ENCODE data around the gene PLCXD1.

PLCXD1 gene

DNA sequence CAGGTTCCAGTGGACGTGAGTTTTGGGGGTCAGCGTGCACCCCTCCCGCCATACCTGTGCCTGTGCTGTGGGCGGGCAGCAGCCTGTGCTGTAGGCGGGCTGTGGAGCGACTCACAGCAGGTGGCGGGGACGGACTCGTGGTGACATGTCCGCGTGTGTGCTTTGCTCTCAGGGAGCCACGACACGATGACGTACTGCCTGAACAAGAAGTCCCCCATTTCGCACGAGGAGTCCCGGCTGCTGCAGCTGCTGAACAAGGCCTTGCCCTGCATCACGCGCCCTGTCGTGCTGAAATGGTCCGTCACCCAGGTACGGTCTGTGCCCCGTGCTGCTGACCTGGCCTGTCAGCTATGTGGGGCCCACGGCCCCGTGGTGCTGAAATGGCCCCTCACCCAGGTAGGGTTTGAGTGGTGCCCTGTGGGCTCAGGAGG, 7.4 kb downstream of the PLCXD1 start:
- TF ChIP-seq, protein P1, sequence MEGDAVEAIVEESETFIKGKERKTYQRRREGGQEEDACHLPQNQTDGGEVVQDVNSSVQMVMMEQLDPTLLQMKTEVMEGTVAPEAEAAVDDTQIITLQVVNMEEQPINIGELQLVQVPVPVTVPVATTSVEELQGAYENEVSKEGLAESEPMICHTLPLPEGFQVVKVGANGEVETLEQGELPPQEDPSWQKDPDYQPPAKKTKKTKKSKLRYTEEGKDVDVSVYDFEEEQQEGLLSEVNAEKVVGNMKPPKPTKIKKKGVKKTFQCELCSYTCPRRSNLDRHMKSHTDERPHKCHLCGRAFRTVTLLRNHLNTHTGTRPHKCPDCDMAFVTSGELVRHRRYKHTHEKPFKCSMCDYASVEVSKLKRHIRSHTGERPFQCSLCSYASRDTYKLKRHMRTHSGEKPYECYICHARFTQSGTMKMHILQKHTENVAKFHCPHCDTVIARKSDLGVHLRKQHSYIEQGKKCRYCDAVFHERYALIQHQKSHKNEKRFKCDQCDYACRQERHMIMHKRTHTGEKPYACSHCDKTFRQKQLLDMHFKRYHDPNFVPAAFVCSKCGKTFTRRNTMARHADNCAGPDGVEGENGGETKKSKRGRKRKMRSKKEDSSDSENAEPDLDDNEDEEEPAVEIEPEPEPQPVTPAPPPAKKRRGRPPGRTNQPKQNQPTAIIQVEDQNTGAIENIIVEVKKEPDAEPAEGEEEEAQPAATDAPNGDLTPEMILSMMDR (IDR thresholded peaks at IDR 0.05; ENCODE audit: low read depth, low read length, missing control alignments), result no peak
- no peak for DNase-seq (ENCODE audit: extremely low read depth, low read depth)

GRCh38 chrX:290476-291166, 9.4 kb downstream of the PLCXD1 start:
- DNase-seq (ENCODE audit: extremely low read depth, low read depth), result no peak
- TF ChIP-seq, protein P1 (IDR thresholded peaks at IDR 0.05; ENCODE audit: low read depth, low read length, missing control alignments), result no peak
- H3K4me3 ChIP-seq (replicated peaks; ENCODE audit: low read depth, low read length), result no peak overlapping the region

More for the DNA sequence above, 7.4 kb downstream of the PLCXD1 start:
- no peak overlapping the region for H3K4me3 ChIP-seq (replicated peaks; ENCODE audit: low read depth, low read length)

DNA sequence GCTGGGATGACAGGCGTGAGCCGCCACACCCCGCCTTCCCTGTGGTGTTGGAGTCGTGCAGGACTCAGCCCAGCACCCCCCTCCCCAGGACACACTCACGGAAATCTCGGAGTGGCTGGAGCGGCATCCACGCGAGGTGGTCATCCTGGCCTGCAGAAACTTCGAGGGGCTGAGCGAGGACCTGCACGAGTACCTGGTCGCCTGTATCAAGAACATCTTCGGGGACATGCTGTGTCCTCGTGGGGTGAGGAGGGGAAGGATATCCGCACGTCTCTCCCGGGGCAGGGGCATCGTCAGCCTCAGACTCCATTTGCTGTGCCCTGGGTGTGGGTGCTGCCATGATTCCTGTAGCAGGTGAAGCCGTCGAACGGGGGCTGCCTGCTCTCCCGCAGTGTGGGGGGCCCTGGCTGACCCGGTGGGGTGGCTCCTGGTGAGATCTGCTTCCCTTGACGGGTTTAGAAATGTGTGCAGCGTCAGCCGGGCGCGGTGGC, 10.3 kb downstream of the PLCXD1 start:
- no peak overlapping the region for H3K4me3 ChIP-seq (replicated peaks; ENCODE audit: low read depth, low read length)
- TF ChIP-seq, protein P1 (IDR thresholded peaks at IDR 0.05; ENCODE audit: low read depth, low read length, missing control alignments), result no peak
- no peak for DNase-seq (ENCODE audit: extremely low read depth, low read depth)

DNA sequence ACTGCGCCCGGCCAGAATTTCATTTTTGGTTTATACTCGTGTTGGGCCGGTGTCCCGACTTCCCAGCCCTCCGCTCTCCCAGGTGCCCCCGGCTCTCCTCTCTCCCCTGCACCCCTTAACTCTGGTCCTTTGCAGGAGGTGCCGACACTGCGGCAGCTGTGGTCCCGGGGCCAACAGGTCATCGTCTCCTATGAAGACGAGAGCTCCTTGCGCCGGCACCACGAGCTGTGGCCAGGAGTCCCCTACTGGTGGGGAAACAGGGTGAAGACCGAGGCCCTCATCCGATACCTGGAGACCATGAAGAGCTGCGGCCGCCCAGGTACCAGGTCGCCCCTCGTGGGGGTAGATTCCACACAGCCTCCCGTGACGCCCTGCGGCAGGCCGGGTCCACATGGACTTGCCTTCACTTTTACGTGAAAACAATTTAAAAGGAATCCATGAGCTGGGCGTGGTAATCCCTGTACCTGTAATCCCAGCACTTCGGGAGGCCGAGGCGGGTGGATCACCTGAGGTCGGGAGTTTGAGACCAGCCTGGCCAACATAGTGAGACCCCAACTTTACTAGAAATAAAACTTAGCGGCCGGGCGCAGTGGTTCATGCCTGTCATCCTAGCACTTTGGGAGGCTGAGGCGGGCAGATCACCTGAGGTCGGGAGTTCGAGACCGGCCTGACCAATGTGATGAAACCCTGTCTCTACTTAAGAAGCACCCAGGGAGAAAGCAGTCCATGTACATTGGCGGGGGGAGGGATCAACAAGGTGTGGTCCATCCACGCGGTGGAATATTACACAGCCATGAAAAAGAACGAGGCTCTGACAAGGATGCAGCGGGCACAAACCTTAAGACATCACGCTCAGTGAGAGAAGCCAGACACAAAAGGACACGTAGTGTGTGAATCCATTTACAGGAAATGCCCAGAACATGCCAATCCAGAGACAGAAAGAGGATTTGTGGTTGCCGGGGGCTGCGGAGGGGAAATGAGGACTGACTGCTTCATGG, 12.0 kb downstream of the PLCXD1 start:
- H3K4me3 ChIP-seq (replicated peaks; ENCODE audit: low read depth, low read length), result no peak overlapping the region
- TF ChIP-seq, protein P1 (IDR thresholded peaks at IDR 0.05; ENCODE audit: low read depth, low read length, missing control alignments), result no peak

GRCh38 chrX:295136-295535, 14.0 kb downstream of the PLCXD1 start:
- TF ChIP-seq, protein P1 (IDR thresholded peaks at IDR 0.05; ENCODE audit: low read depth, low read length, missing control alignments), result no peak
- no peak overlapping the region for H3K4me3 ChIP-seq (replicated peaks; ENCODE audit: low read depth, low read length)
- DNase-seq (ENCODE audit: extremely low read depth, low read depth), result no peak

More for the DNA sequence above, 12.0 kb downstream of the PLCXD1 start:
- no peak for DNase-seq (ENCODE audit: extremely low read depth, low read depth)

GRCh38 chrX:298993-299392, 17.8 kb downstream of the PLCXD1 start:
- TF ChIP-seq, protein P1 (IDR thresholded peaks at IDR 0.05; ENCODE audit: low read depth, low read length, missing control alignments), result no peak
- no peak overlapping the region for H3K4me3 ChIP-seq (replicated peaks; ENCODE audit: low read depth, low read length)
- no peak for DNase-seq (ENCODE audit: extremely low read depth, low read depth)
